ENCODE data around the gene BAX. TPM values are rescaled to one million over a fixed set of nuclear protein-coding genes. Genes with fewer than 3 reads are reported as not detected.

The BAX gene
- polyA plus RNA-seq, 10 donors, result 32.8 to 56.5 (median 42.7) TPM

DNA sequence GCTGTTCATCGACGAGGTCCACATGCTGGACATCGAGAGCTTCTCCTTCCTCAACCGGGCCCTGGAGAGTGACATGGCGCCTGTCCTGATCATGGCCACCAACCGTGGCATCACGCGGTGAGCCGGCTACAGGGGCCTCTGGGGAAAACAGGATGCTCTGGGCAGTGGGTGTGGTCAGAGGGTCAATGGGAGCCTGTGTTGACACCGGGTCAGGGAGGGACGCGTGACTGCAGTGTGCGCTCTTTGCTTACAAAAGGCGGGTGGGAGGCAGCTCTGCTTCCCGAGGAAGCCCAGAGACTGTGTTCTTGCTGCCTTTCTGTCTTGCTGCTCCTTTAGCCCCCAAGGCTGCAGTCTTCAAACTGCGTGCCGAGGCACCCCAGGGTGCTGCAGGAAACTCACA is 56.5 kb downstream of the BAX start:
- DNase-seq, result no peak

Other genes starting within 250 kb of the BAX start
- gene MAMSTR, start 235.2 kb upstream of the BAX start, polyA plus RNA-seq (ENCODE audit: insufficient read length in 10 of 10), result 100 to 1,000 TPM in 6 of 10 donors, 10 to 100 TPM in 4; 47.0 to 137 (median 107) TPM
- gene RASIP1, start 214.3 kb upstream of the BAX start, polyA plus RNA-seq (ENCODE audit: insufficient read length in 10 of 10), result 10 to 100 TPM; 18.7 to 28.8 (median 21.7) TPM
- 1 to 10 TPM in 4 of 10 donors, under 1 TPM in 6; 0.23 to 2.2 (median 0.94) TPM for gene IZUMO1, start 208.0 kb upstream of the BAX start, polyA plus RNA-seq (ENCODE audit: insufficient read length in 10 of 10)
- gene FUT1, start 202.2 kb upstream of the BAX start, polyA plus RNA-seq (ENCODE audit: insufficient read length in 10 of 10), result 1 to 10 TPM in 7 of 10 donors, under 1 TPM in 3; 0.62 to 1.9 (median 1.2) TPM
- not detected for gene FGF21, start 199.4 kb upstream of the BAX start, polyA plus RNA-seq (ENCODE audit: insufficient read length in 10 of 10)
- gene BCAT2, start 143.8 kb upstream of the BAX start, polyA plus RNA-seq (ENCODE audit: insufficient read length in 10 of 10), result 10 to 100 TPM; 19.6 to 24.3 (median 22.4) TPM
- gene HSD17B14, start 118.4 kb upstream of the BAX start, polyA plus RNA-seq (ENCODE audit: insufficient read length in 10 of 10), result 1 to 10 TPM; 2.6 to 4.5 (median 3.2) TPM
- gene PLEKHA4, start 86.3 kb upstream of the BAX start, polyA plus RNA-seq (ENCODE audit: insufficient read length in 10 of 10), result 10 to 100 TPM; 23.6 to 43.5 (median 33.1) TPM
- 10 to 100 TPM; 44.3 to 79.0 (median 62.4) TPM for gene PPP1R15A, start 82.5 kb upstream of the BAX start, polyA plus RNA-seq (ENCODE audit: insufficient read length in 10 of 10)
- under 1 TPM in 5 of 10 donors, not detected in 5; 0.16 to 0.54 (median 0.30) TPM for gene TULP2, start 56.1 kb upstream of the BAX start, polyA plus RNA-seq (ENCODE audit: insufficient read length in 10 of 10)
- 100 to 1,000 TPM; 118 to 190 (median 146) TPM for gene NUCB1, start 54.6 kb upstream of the BAX start, polyA plus RNA-seq (ENCODE audit: insufficient read length in 10 of 10)
- under 1 TPM in 9 of 10 donors, not detected in 1; 0.15 to 0.80 (median 0.39) TPM for gene DHDH, start 21.2 kb upstream of the BAX start, polyA plus RNA-seq (ENCODE audit: insufficient read length in 10 of 10)
- gene FTL, start 10.4 kb downstream of the BAX start, polyA plus RNA-seq (ENCODE audit: insufficient read length in 10 of 10), result 100 to 1,000 TPM; 520 to 975 (median 659) TPM
- 100 to 1,000 TPM in 2 of 10 donors, 10 to 100 TPM in 8; 52.5 to 103 (median 84.0) TPM for gene GYS1, start 38.4 kb downstream of the BAX start, polyA plus RNA-seq (ENCODE audit: insufficient read length in 10 of 10)
- gene RUVBL2, start 39.0 kb downstream of the BAX start, polyA plus RNA-seq (ENCODE audit: insufficient read length in 10 of 10), result 10 to 100 TPM; 43.8 to 73.4 (median 52.0) TPM
- gene LHB, start 62.2 kb downstream of the BAX start, polyA plus RNA-seq (ENCODE audit: insufficient read length in 10 of 10), result under 1 TPM in 1 of 10 donors, not detected in 9; 0.34 TPM
- gene CGB3, start 69.5 kb downstream of the BAX start, polyA plus RNA-seq (ENCODE audit: insufficient read length in 10 of 10), result under 1 TPM in 2 of 10 donors, not detected in 8; 0.19 to 0.54 TPM
- gene CGB2, start 77.0 kb downstream of the BAX start, polyA plus RNA-seq (ENCODE audit: insufficient read length in 10 of 10), result under 1 TPM in 1 of 10 donors, not detected in 9; 0.49 TPM
- under 1 TPM in 1 of 10 donors, not detected in 9; 0.90 TPM for gene CGB1, start 82.0 kb downstream of the BAX start, polyA plus RNA-seq (ENCODE audit: insufficient read length in 10 of 10)
- 1 to 10 TPM in 4 of 10 donors, under 1 TPM in 1, not detected in 5; 0.44 to 2.1 (median 1.5) TPM for gene CGB5, start 89.0 kb downstream of the BAX start, polyA plus RNA-seq (ENCODE audit: insufficient read length in 10 of 10)
- gene CGB8, start 94.2 kb downstream of the BAX start, polyA plus RNA-seq (ENCODE audit: insufficient read length in 10 of 10), result 1 to 10 TPM in 2 of 10 donors, under 1 TPM in 3, not detected in 5; 0.40 to 1.6 (median 0.82) TPM
- 1 to 10 TPM in 3 of 10 donors, under 1 TPM in 7; 0.50 to 1.5 (median 0.66) TPM for gene CGB7, start 102.9 kb downstream of the BAX start, polyA plus RNA-seq (ENCODE audit: insufficient read length in 10 of 10)
- gene NTF4, start 109.9 kb downstream of the BAX start, polyA plus RNA-seq (ENCODE audit: insufficient read length in 10 of 10), result 1 to 10 TPM; 2.4 to 5.8 (median 3.8) TPM
- gene KCNA7, start 117.8 kb downstream of the BAX start, polyA plus RNA-seq (ENCODE audit: insufficient read length in 10 of 10), result 1 to 10 TPM; 3.3 to 9.4 (median 7.1) TPM
- gene SNRNP70, start 130.6 kb downstream of the BAX start, polyA plus RNA-seq (ENCODE audit: insufficient read length in 10 of 10), result 100 to 1,000 TPM; 136 to 261 (median 187) TPM
- 10 to 100 TPM in 4 of 10 donors, 1 to 10 TPM in 6; 8.1 to 14.5 (median 9.8) TPM for gene LIN7B, start 159.5 kb downstream of the BAX start, polyA plus RNA-seq (ENCODE audit: insufficient read length in 10 of 10)
- 1 to 10 TPM in 1 of 10 donors, under 1 TPM in 7, not detected in 2; 0.26 to 1.4 (median 0.64) TPM for gene C19orf73, start 164.3 kb downstream of the BAX start, polyA plus RNA-seq (ENCODE audit: insufficient read length in 10 of 10)
- 10 to 100 TPM in 1 of 10 donors, 1 to 10 TPM in 9; 3.4 to 11.9 (median 6.6) TPM for gene PPFIA3, start 164.7 kb downstream of the BAX start, polyA plus RNA-seq (ENCODE audit: insufficient read length in 10 of 10)
- gene HRC, start 200.5 kb downstream of the BAX start, polyA plus RNA-seq (ENCODE audit: insufficient read length in 10 of 10), result 100 to 1,000 TPM in 9 of 10 donors, 10 to 100 TPM in 1; 77.6 to 154 (median 138) TPM
- 10 to 100 TPM; 16.8 to 66.3 (median 31.4) TPM for gene TRPM4, start 202.9 kb downstream of the BAX start, polyA plus RNA-seq (ENCODE audit: insufficient read length in 10 of 10)

Data from muscle of back (tissue), 11 donors.